Left ventricle myocardium inferior (tissue), 1 donor: Measurements from ENCODE around the gene AIDA. TPM values are rescaled to one million over a fixed set of nuclear protein-coding genes. Genes with fewer than 3 reads are reported as not detected.

ENCODE experiments used
- DNase-seq: peaks from one replicate; pipeline ENCODE4 v3.0.0-alpha.2; 2020
- H3K27ac ChIP-seq: fragments of 200-600 bp; replicated peaks from 2 replicates; pipeline ENCODE4 v1.8.0; 2021
- H3K27me3 ChIP-seq: fragments of 200-600 bp; 2 replicates; pipeline ENCODE4 v1.8.0; 2021; ENCODE audit warnings: low read depth
- H3K36me3 ChIP-seq: fragments of 200-600 bp; 2 replicates; pipeline ENCODE4 v1.8.0; 2021
- H3K4me1 ChIP-seq: fragments of 200-600 bp; 2 replicates; pipeline ENCODE4 v1.8.0; 2021
- H3K4me3 ChIP-seq: fragments of 200-600 bp; 2 replicates; pipeline ENCODE4 v1.8.0; 2021; ENCODE audit warnings: mild to moderate bottlenecking, moderate library complexity
- H3K9me3 ChIP-seq: fragments of 200-600 bp; replicated peaks from 2 replicates; pipeline ENCODE4 v1.8.0; 2021
- CTCF ChIP-seq: fragments of 200-600 bp; IDR thresholded peaks from 2 replicates; pipeline ENCODE4 v1.8.0; 2021; ENCODE audit warnings: antibody characterized with exemption, mild to moderate bottlenecking, borderline replicate concordance
- intact Hi-C: fragments of 100-400 bp; cut with micrococcal nuclease; formaldehyde crosslinking; loops from one replicate; pipeline ENCODE4 v1.11.0; 2022
- total RNA-seq: library from RNA; stranded (reverse); fragmentation: NEBNext Ultra II Directional; extraction: Animal tissue kit (Norgen Biotek cat#: 25700); gene quantifications from one replicate; pipeline ENCODE4 v1.2.1, GENCODE V29; 2021
- donor health status: DM: no; HTN: yes; CAD: no; lungs with severe emphysema.

The AIDA gene
- total RNA-seq, 1 donor from 2014 or later = 46.3 TPM

DNA sequence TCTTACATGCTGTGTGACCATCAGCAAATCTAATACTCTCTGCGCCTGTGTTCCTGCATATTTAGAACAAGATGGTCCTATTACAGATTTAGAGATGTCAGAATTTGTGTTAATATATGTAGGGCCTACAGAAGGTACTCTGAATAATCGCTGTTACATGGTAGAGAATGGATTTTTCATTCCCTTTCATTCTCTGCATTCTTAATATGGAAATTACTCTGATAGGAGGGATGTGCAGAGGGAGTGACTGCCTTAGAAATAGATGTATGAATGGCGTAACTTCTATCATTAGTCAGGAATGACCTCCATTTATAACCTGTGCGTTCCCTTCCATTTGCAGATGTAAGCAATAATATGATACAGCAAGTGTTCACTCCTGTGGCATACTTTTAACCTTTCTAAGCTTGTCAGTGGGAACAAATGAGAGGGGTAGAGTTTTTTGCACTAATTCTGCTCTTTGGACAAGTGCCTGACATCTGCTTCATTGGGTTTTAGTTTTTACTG is 48.8 kb downstream of the AIDA start:
- Histone ChIP-seq H3K27ac (no peak overlapping the region), H3K27me3 (no peaks in the 10 kb centered on the region), H3K36me3 (peaks cover 92% of the 10 kb centered on the region), H3K4me3 (no peak overlapping the region), H3K4me1 (peaks cover 5% of the 10 kb centered on the region), H3K9me3 (no peaks in the 10 kb centered on the region)
- intact Hi-C loops = no loop called here
- no peak for DNase-seq
- TF ChIP-seq CTCF = no peak

DNA sequence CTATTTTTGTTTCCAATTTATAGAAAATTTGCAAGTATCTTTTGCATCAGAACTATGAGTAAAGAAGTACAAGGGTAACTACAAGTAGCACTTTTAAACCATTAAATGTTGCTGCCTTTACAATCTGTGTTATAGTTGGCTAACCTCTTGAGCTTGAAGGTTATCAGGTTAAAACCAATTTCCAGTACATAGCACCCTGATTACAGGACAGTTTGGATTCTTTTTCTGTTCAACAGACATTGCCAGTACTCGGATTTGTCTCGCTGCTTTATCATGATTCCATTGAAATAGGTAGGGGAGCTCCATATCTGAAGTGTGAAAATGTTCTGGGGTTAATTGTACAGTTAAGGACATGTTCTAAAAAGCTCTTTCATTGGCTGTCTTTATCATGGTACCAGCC is 54.4 kb downstream of the AIDA start:
- H3K36me3 ChIP-seq = peaks cover 98% of the 10 kb centered on the region
- no peak for DNase-seq
- H3K4me3 ChIP-seq = no peak overlapping the region
- H3K9me3 ChIP-seq = no peaks in the 10 kb centered on the region
- no peak for TF ChIP-seq CTCF
- intact Hi-C loops = loop anchor here (10.0 kb wide), 1 partner anchor 67 kb away; no protein-coding TSS in a partner anchor
- H3K4me1 ChIP-seq = peaks cover 20% of the 10 kb centered on the region
- H3K27me3 ChIP-seq = no peaks in the 10 kb centered on the region
- peak overlapping the region; percentile 9 for H3K27ac ChIP-seq

- TF ChIP-seq CTCF = no peak
- no peaks in the 10 kb centered on the region for H3K27me3 ChIP-seq
- no peak for DNase-seq
- peaks cover 98% of the 10 kb centered on the region for H3K36me3 ChIP-seq
- H3K27ac ChIP-seq = no peak overlapping the region
- intact Hi-C loops = loop anchor here (10.0 kb wide), 1 partner anchor 68 kb away; no protein-coding TSS in a partner anchor
- H3K4me1 ChIP-seq = peaks cover 20% of the 10 kb centered on the region
- no peak overlapping the region for H3K4me3 ChIP-seq
- H3K9me3 ChIP-seq = no peaks in the 10 kb centered on the region
These were observed 55.7 kb downstream of the AIDA start for GRCh38 chr1:222656391-222657155.

GRCh38 chr1:222654849-222655248 is 57.4 kb downstream of the AIDA start:
- DNase-seq = no peak
- Histone ChIP-seq H3K27me3 (no peaks in the 10 kb centered on the region), H3K9me3 (no peaks in the 10 kb centered on the region), H3K27ac (peak overlapping the region; percentile 37), H3K36me3 (peaks cover 98% of the 10 kb centered on the region), H3K4me1 (peaks cover 20% of the 10 kb centered on the region), H3K4me3 (no peak overlapping the region)
- intact Hi-C loops = loop anchor here (10.0 kb wide), 1 partner anchor 70 kb away; no protein-coding TSS in a partner anchor
- no peak for TF ChIP-seq CTCF

GRCh38 chr1:222653178-222653827 is 59.0 kb downstream of the AIDA start:
- TF ChIP-seq CTCF = no peak
- Histone ChIP-seq H3K4me3 (no peak overlapping the region), H3K4me1 (peaks cover 20% of the 10 kb centered on the region), H3K36me3 (peaks cover 98% of the 10 kb centered on the region), H3K27me3 (no peaks in the 10 kb centered on the region), H3K27ac (no peak overlapping the region), H3K9me3 (no peaks in the 10 kb centered on the region)
- DNase-seq = no peak
- intact Hi-C loops = loop anchor here (10.0 kb wide), 1 partner anchor 71 kb away; no protein-coding TSS in a partner anchor
